Measurements from ENCODE around the gene MTREX.
"Not testable (repeated sequence)": the region's sequence is repeated elsewhere in the genome, so short reads cannot be mapped to it uniquely, and the experiment has no call there.

Gene MTREX

DNA sequence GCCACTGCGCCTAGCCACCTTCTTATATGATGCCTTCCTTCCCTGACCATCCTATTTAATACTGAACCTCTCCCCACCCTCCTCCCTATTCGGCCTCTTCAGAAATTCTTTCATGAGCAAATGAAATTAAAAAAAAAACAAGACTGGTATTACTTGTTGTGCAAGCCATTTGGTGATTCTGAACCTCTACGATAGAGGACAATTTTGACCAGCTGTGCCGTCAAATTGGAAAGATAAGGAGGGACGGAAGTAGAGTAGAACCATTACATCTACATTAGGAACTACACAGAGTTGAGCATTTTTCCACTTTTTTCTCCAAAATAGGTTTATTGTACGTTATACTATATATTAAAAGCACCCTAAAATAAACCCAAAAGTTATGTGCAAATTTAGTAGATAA is 3.2 kb upstream of the MTREX start:
- no CpG with 5 or more reads among the region's 6 CpGs for WGBS (ENCODE audit: insufficient coverage, insufficient read length)
- no peaks in the 10 kb centered on the region for H3K36me3 ChIP-seq (ENCODE audit: control insufficient read depth, insufficient read depth, low read length)
- H3K9me3 ChIP-seq (ENCODE audit: control insufficient read depth, insufficient read depth, low read length) = no peaks in the 10 kb centered on the region
- no peaks in the 10 kb centered on the region for H3K4me1 ChIP-seq (ENCODE audit: control insufficient read depth, insufficient read depth, low read length)
- no peak overlapping the region for H3K27ac ChIP-seq (ENCODE audit: low read length)
- no peak overlapping the region for H3K4me3 ChIP-seq (ENCODE audit: low read length)
- H3K27me3 ChIP-seq (ENCODE audit: control insufficient read depth, insufficient read depth, low read length) = no peaks in the 10 kb centered on the region
- no peak for DNase-seq (ENCODE audit: low read depth, low spot score)

DNA sequence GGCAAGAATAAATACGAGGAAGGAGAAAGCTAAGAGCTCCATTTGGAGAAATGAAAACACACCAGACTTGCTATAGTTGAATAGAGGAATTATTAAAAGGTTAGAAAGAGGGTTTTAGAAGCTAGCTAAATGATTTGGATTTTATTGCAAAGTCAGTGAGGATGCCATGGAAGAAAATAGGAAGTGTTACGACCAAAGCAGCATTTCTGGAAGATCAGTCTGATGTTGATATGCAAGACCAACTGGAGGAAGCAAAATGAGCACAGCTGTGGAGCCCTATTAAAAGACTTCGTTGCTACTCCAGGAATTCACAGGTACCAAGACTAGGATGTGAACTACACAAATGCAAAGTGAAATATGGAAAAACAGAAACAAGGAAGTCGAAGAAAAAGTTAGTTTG is 2.4 kb upstream of the MTREX start:
- Histone ChIP-seq H3K9me3 (ENCODE audit: control insufficient read depth, insufficient read depth, low read length) (no peaks in the 10 kb centered on the region), H3K27ac (ENCODE audit: low read length) (no peak overlapping the region), H3K4me3 (ENCODE audit: low read length) (no peak overlapping the region), H3K4me1 (ENCODE audit: control insufficient read depth, insufficient read depth, low read length) (no peaks in the 10 kb centered on the region), H3K27me3 (ENCODE audit: control insufficient read depth, insufficient read depth, low read length) (no peaks in the 10 kb centered on the region), H3K36me3 (ENCODE audit: control insufficient read depth, insufficient read depth, low read length) (no peaks in the 10 kb centered on the region)
- no CpG with 5 or more reads among the region's 4 CpGs for WGBS (ENCODE audit: insufficient coverage, insufficient read length)
- DNase-seq (ENCODE audit: low read depth, low spot score) = no peak

DNA sequence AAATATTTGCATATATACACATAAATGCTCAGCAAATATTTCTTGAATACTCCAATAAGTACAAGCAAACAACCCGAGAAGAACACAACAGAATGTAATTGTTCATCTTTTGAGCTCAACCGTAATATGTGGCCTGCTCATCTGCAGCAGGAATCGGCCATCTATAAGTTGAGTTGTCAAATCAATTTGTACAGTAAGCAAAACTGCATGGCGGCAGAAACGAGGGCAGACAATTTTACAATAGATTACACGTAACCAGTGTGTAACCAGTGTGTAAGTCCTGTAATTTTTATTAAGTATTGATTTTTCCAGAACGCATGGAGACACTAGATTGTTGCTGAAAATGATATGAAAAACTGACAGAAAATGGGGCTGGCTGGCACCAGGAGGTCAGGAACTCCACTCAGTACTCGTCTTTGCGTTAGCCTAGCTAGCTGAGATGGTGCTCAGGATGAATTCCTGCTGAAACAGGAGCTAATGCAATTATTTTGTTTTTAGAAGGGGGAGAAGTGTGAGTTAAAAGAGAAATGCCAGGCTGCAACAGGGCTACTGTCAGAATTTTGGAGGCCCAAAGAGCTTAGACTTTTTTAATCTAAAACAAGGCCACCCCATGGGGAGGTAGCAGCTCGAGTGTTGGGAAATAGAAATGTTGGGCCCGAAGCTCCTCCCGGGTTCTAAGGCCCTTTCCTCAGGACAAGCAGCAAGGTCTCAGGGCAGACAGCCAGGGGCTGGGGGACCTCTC is 977 bp upstream of the MTREX start:
- Histone ChIP-seq H3K27ac (ENCODE audit: low read length) (no peak overlapping the region), H3K4me1 (ENCODE audit: control insufficient read depth, insufficient read depth, low read length) (no peaks in the 10 kb centered on the region), H3K4me3 (ENCODE audit: low read length) (peak overlapping the region; percentile 98), H3K9me3 (ENCODE audit: control insufficient read depth, insufficient read depth, low read length) (no peaks in the 10 kb centered on the region), H3K27me3 (ENCODE audit: control insufficient read depth, insufficient read depth, low read length) (no peaks in the 10 kb centered on the region), H3K36me3 (ENCODE audit: control insufficient read depth, insufficient read depth, low read length) (no peaks in the 10 kb centered on the region; the same call in 1 of the 2 replicates)
- no peak for DNase-seq (ENCODE audit: low read depth, low spot score)
- no CpG with 5 or more reads among the region's 12 CpGs for WGBS (ENCODE audit: insufficient coverage, insufficient read length)

DNA sequence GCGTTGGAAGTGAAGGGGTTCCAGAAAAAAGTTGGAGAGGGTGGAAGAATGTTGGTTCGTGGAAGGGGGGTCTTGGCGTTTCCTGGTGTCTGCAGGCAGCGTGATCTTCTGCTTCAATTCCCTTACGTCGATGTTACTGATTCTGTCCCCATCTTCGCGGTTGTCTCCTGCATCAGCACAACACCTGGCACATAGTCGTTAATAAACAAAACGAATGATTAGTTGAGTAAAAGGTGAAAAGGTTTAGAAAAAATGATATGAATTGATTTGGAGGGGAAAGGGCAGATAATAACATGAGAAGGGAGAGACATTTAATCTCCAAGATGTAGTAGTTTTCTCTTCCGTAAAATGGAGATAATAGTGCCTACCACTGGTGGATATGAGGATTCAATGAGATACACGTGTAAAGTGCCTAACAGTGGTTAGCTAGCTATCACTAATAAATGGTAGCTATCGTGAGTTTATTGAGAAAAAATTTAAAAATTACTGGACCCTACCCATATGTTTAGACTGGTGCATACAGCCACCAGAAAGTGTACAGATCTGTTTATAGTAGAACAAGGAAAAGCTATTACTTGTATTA is 556 bp downstream of the MTREX start:
- no peaks in the 10 kb centered on the region for H3K4me1 ChIP-seq (ENCODE audit: control insufficient read depth, insufficient read depth, low read length)
- peak overlapping the region; percentile 98 for H3K4me3 ChIP-seq (ENCODE audit: low read length)
- WGBS (ENCODE audit: insufficient coverage, insufficient read length) = 93% methylated on average over 1 of the region's 13 CpGs
- H3K27ac ChIP-seq (ENCODE audit: low read length) = no peak overlapping the region
- no peaks in the 10 kb centered on the region for H3K9me3 ChIP-seq (ENCODE audit: control insufficient read depth, insufficient read depth, low read length)
- H3K27me3 ChIP-seq (ENCODE audit: control insufficient read depth, insufficient read depth, low read length) = no peaks in the 10 kb centered on the region; the same call in 1 of the 2 replicates
- no peaks in the 10 kb centered on the region; the same call in 1 of the 2 replicates for H3K36me3 ChIP-seq (ENCODE audit: control insufficient read depth, insufficient read depth, low read length)
- no peak for DNase-seq (ENCODE audit: low read depth, low spot score)

DNA sequence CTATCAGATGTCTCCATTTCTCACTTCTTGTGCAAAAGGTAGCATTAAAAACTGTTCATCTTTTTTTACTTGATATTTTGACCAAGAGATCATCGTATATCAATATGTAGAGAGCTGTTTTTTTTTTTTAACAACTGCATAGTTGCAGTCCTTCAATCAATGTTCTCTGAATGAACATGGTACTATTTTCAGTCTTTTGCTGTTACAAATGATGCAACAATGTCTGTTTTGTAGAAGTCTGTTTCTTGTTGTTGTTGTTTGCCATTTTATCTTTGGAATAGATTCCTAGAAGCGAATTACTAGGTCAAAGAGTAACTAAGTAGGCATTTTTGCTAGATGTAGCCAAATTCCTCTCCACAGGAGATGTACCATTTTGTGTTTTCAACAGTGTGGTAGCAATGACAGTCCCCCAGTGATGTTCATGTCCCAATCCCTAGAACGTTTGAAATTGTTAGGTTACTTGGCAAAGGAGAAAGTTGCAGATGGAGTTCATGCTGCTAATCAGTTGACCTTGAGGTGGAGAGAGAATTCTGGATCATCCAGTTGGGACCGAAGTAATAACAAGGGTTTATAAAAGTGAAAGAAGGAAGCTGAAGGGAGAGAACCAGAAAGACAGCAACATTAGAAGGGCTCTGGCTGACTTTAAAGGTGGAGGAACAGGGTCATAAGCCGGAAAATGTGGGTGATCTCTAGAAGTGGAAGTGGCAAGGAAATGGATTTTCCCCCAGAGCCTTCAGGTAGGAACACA is 6.3 kb downstream of the MTREX start:
- no peaks in the 10 kb centered on the region for H3K9me3 ChIP-seq (ENCODE audit: control insufficient read depth, insufficient read depth, low read length)
- no peak overlapping the region for H3K4me3 ChIP-seq (ENCODE audit: low read length)
- no peak overlapping the region for H3K27ac ChIP-seq (ENCODE audit: low read length)
- no peaks in the 10 kb centered on the region for H3K4me1 ChIP-seq (ENCODE audit: control insufficient read depth, insufficient read depth, low read length)
- no peaks in the 10 kb centered on the region; the same call in 1 of the 2 replicates for H3K36me3 ChIP-seq (ENCODE audit: control insufficient read depth, insufficient read depth, low read length)
- WGBS (ENCODE audit: insufficient coverage, insufficient read length) = no CpG with 5 or more reads among the region's 5 CpGs
- DNase-seq (ENCODE audit: low read depth, low spot score) = no peak
- no peaks in the 10 kb centered on the region; the same call in 1 of the 2 replicates for H3K27me3 ChIP-seq (ENCODE audit: control insufficient read depth, insufficient read depth, low read length)

DNA sequence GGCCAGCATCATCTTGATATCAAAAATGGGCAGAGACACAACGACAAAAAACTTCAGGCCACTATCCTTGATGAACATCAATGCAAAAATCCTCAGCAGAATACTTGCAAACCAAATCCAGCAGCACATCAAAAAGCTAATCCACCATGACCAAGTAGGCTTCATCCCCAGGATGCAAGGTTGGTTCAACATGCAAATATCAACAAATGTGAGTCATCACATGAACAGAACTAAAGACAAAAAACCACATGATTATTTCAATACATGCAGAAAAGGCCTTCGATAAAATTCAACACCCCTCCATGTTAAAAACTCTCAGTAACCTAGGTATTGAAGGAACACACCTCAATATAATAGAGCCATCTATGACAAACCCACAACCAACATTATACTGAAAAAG is 8.5 kb downstream of the MTREX start:
- DNase-seq (ENCODE audit: low read depth, low spot score) = no peak
- Histone ChIP-seq H3K4me1 (ENCODE audit: control insufficient read depth, insufficient read depth, low read length) (no peaks in the 10 kb centered on the region), H3K4me3 (ENCODE audit: low read length) (no peak overlapping the region), H3K27ac (ENCODE audit: low read length) (no peak overlapping the region), H3K36me3 (ENCODE audit: control insufficient read depth, insufficient read depth, low read length) (no peaks in the 10 kb centered on the region), H3K27me3 (ENCODE audit: control insufficient read depth, insufficient read depth, low read length) (no peaks in the 10 kb centered on the region; the same call in 1 of the 2 replicates), H3K9me3 (ENCODE audit: control insufficient read depth, insufficient read depth, low read length) (no peaks in the 10 kb centered on the region)
- WGBS (ENCODE audit: insufficient coverage, insufficient read length) = no CpG with 5 or more reads among the region's 2 CpGs

DNA sequence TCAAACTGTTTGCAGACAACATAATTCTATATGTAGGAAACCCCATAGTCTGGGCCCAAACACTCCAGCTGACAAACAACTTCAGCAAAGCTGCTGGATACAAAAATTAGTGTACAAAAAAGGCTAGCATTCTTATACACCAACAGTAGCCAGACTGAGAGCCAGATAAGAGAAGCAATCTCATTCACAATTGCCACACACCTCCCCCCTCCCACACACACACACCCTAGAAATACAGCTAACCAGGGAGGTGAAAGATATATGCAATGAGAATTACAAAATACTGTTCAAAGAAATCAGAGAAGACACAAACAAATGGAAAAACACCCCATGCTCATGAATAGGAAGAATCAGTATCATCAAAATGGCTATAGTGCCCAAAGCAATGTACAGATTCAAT is 9.0 kb downstream of the MTREX start:
- no peak for DNase-seq (ENCODE audit: low read depth, low spot score)
- H3K27me3 ChIP-seq (ENCODE audit: control insufficient read depth, insufficient read depth, low read length) = no peaks in the 10 kb centered on the region; the same call in 1 of the 2 replicates
- no peak overlapping the region for H3K4me3 ChIP-seq (ENCODE audit: low read length)
- no peaks in the 10 kb centered on the region for H3K36me3 ChIP-seq (ENCODE audit: control insufficient read depth, insufficient read depth, low read length)
- no peak overlapping the region for H3K27ac ChIP-seq (ENCODE audit: low read length)
- H3K4me1 ChIP-seq (ENCODE audit: control insufficient read depth, insufficient read depth, low read length) = no peaks in the 10 kb centered on the region
- H3K9me3 ChIP-seq (ENCODE audit: control insufficient read depth, insufficient read depth, low read length) = no peaks in the 10 kb centered on the region

DNA sequence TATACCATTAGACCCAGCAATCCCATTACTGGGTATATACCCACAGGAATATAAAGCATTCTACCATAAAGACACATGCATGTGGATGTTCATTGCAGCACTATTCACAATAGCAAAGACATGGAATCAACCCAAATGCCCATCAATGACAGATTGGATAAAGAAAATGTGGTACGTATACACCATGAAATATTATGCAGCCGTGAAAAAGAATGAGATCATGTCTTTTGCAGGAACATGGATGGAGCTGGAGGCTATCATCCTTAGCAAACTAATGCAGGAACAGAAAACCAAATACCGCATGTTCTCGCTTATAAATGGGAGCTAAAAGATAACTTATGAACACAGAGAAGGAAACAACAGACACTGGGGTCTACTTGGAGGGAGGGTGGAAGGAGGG is 10.4 kb downstream of the MTREX start:
- not testable (repeated sequence) for H3K27me3 ChIP-seq (ENCODE audit: control insufficient read depth, insufficient read depth, low read length); DNase-seq (ENCODE audit: low read depth, low spot score); H3K27ac ChIP-seq (ENCODE audit: low read length); H3K4me1 ChIP-seq (ENCODE audit: control insufficient read depth, insufficient read depth, low read length); H3K9me3 ChIP-seq (ENCODE audit: control insufficient read depth, insufficient read depth, low read length); H3K4me3 ChIP-seq (ENCODE audit: low read length); H3K36me3 ChIP-seq (ENCODE audit: control insufficient read depth, insufficient read depth, low read length)
- WGBS (ENCODE audit: insufficient coverage, insufficient read length) = no CpG with 5 or more reads among the region's 4 CpGs

DNA sequence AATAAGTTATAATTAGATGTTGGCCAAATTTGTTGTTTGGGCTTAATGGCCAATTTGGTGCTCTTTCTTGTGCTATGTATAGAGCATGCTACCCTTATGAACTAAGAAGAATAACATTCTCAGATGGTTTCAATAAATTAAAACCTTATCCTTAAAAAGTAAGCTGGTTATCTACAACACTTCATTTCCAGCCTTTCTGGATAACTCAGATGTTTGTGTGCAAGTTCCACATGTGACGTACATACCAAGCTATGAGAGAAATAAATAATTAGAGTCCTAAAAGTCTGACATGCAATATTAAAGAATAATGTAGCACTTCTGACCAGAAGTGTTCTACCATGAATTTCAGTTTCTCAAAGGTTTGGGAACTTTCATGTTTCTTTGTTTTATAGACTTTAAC is 11.7 kb downstream of the MTREX start:
- Histone ChIP-seq H3K9me3 (ENCODE audit: control insufficient read depth, insufficient read depth, low read length) (no peaks in the 10 kb centered on the region), H3K27ac (ENCODE audit: low read length) (no peak overlapping the region), H3K36me3 (ENCODE audit: control insufficient read depth, insufficient read depth, low read length) (no peaks in the 10 kb centered on the region; the same call in 1 of the 2 replicates), H3K27me3 (ENCODE audit: control insufficient read depth, insufficient read depth, low read length) (no peaks in the 10 kb centered on the region), H3K4me1 (ENCODE audit: control insufficient read depth, insufficient read depth, low read length) (no peaks in the 10 kb centered on the region), H3K4me3 (ENCODE audit: low read length) (no peak overlapping the region)
- no peak for DNase-seq (ENCODE audit: low read depth, low spot score)
- WGBS (ENCODE audit: insufficient coverage, insufficient read length) = no CpG with 5 or more reads among the region's 1 CpG

DNA sequence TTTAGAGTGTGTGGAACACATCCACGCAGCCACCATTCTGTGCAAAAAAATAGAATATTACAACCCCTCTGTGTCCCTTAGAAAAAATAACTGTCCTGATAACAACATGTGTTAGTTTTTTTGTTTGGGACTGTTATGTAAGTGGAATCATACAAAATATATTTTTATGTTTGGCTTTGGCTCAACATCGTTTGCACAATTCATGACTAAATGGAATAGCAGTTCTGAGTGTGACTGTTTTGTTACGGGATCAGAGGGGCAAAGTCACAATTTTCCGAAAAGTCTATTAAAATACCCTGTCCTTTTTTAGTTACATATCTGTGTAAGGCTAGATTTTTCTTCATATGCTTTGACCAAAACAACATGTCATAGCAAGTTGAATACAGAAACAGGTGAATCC is 12.8 kb downstream of the MTREX start:
- H3K36me3 ChIP-seq (ENCODE audit: control insufficient read depth, insufficient read depth, low read length) = peaks cover 3% of the 10 kb centered on the region; the same call in 1 of the 2 replicates
- no peak overlapping the region for H3K4me3 ChIP-seq (ENCODE audit: low read length)
- H3K27me3 ChIP-seq (ENCODE audit: control insufficient read depth, insufficient read depth, low read length) = no peaks in the 10 kb centered on the region
- DNase-seq (ENCODE audit: low read depth, low spot score) = no peak
- H3K9me3 ChIP-seq (ENCODE audit: control insufficient read depth, insufficient read depth, low read length) = no peaks in the 10 kb centered on the region
- no peaks in the 10 kb centered on the region for H3K4me1 ChIP-seq (ENCODE audit: control insufficient read depth, insufficient read depth, low read length)
- H3K27ac ChIP-seq (ENCODE audit: low read length) = no peak overlapping the region
- no CpG with 5 or more reads among the region's 4 CpGs for WGBS (ENCODE audit: insufficient coverage, insufficient read length)

Measured in iPS DF 6.9 (cell line).